Measurements from ENCODE around the gene TRIM72. TPM values are rescaled to one million over a fixed set of nuclear protein-coding genes. Genes with fewer than 3 reads are reported as not detected.

Gene TRIM72
- total RNA-seq, 4 donors from 2014 or later, result 0.14 TPM; not detected in 3

- no peaks in the 10 kb centered on the region for H3K27me3 ChIP-seq
- DNase-seq, result no peak
- TF ChIP-seq EP300 (IDR thresholded peaks at IDR 0.05; ENCODE audit: low read depth) (no peak), POLR2A (IDR thresholded peaks at IDR 0.05) (no peak), POLR2AphosphoS5 (IDR thresholded peaks at IDR 0.05) (no peak), CTCF (IDR thresholded peaks at IDR 0.05) (no peak)
- no peak overlapping the region for H3K4me3 ChIP-seq
- intact Hi-C loops (cut with DNase I; ENCODE audit: low total_unique reads), result no loop called here
- no peaks in the 10 kb centered on the region for H3K36me3 ChIP-seq
- peak overlapping the region in 1 of 4 donors; percentile 24 for H3K27ac ChIP-seq
- in situ Hi-C loops (cut with MboI; ENCODE audit: low pct_ligation_motif_present in 1 of 4, low pct_unique_long_range_greater_than_20kb in 1 of 4, low sequenced_read_pairs in 3 of 4), result no loop called here
- WGBS, 2 donors (ENCODE audit: low coverage in 1 of 2), result 66 to 69% methylated on average over 13 to 14 of the region's 14 CpGs
- peaks cover 0 to 4% (median 0%) of the 10 kb centered on the region in 4 donors for H3K4me1 ChIP-seq
- no peaks in the 10 kb centered on the region for H3K9me3 ChIP-seq
Observed at GRCh38 chr16:31260136-31260931, 46.4 kb downstream of the TRIM72 start.

GRCh38 chr16:31262084-31262483 is 48.2 kb downstream of the TRIM72 start:
- DNase-seq, result no peak
- H3K36me3 ChIP-seq, result no peaks in the 10 kb centered on the region
- in situ Hi-C loops (cut with MboI; ENCODE audit: low pct_ligation_motif_present in 1 of 4, low pct_unique_long_range_greater_than_20kb in 1 of 4, low sequenced_read_pairs in 3 of 4), result no loop called here
- no peak overlapping the region for H3K4me3 ChIP-seq
- H3K4me1 ChIP-seq, result peaks cover 0 to 9% (median 0%) of the 10 kb centered on the region in 4 donors
- no peak overlapping the region for H3K27ac ChIP-seq
- no peak for TF ChIP-seq POLR2AphosphoS5 (IDR thresholded peaks at IDR 0.05)
- TF ChIP-seq EP300 (IDR thresholded peaks at IDR 0.05; ENCODE audit: low read depth), result no peak
- TF ChIP-seq CTCF (IDR thresholded peaks at IDR 0.05), result no peak
- no peak for TF ChIP-seq POLR2A (IDR thresholded peaks at IDR 0.05)
- no peaks in the 10 kb centered on the region for H3K27me3 ChIP-seq
- 77 to 79% methylated on average over 3 of the region's 3 CpGs for WGBS, 2 donors (ENCODE audit: low coverage in 1 of 2)
- intact Hi-C loops (cut with DNase I; ENCODE audit: low total_unique reads), result loop anchor here (1.0 kb wide), 1 partner anchor 12 kb away; no protein-coding TSS in a partner anchor
- H3K9me3 ChIP-seq, result no peaks in the 10 kb centered on the region

- WGBS, 2 donors (ENCODE audit: low coverage in 1 of 2), result 57 to 83% methylated on average over 2 to 20 of the region's 20 CpGs
- intact Hi-C loops (cut with DNase I; ENCODE audit: low total_unique reads), result no loop called here
Observed at GRCh38 chr16:31265329-31266245, 51.7 kb downstream of the TRIM72 start.

More at GRCh38 chr16:31265329-31266245, 51.7 kb downstream of the TRIM72 start:
- DNase-seq, result no peak
- in situ Hi-C loops (cut with MboI; ENCODE audit: low pct_ligation_motif_present in 1 of 4, low pct_unique_long_range_greater_than_20kb in 1 of 4, low sequenced_read_pairs in 3 of 4), result no loop called here
- Histone ChIP-seq H3K4me1 (peaks cover 0 to 9% (median 0%) of the 10 kb centered on the region in 4 donors), H3K27ac (no peak overlapping the region), H3K4me3 (no peak overlapping the region), H3K9me3 (no peaks in the 10 kb centered on the region), H3K27me3 (no peaks in the 10 kb centered on the region), H3K36me3 (no peaks in the 10 kb centered on the region)
- TF ChIP-seq CTCF (IDR thresholded peaks at IDR 0.05), result no peak
- TF ChIP-seq EP300 (IDR thresholded peaks at IDR 0.05; ENCODE audit: low read depth), result no peak
- TF ChIP-seq POLR2A (IDR thresholded peaks at IDR 0.05), result no peak
- TF ChIP-seq POLR2AphosphoS5 (IDR thresholded peaks at IDR 0.05), result no peak

Measured in transverse colon (tissue), 4 donors.